Nephron (organoid): Measurements from ENCODE around the gene AGPAT2.
A peak's percentile ranks its signal among the peaks of the same experiment; 100 is the strongest.

Experiments
- H3K27ac Mint-ChIP-seq, 3 experiments: 2 replicates each; pipeline ENCODE4 v1.8.0; 2020; ENCODE audit warnings: mixed read lengths in 3 of 3, mild to moderate bottlenecking in 2 of 3, moderate library complexity in 1 of 3
- H3K27me3 Mint-ChIP-seq: 2 replicates; pipeline ENCODE4 v1.8.0; 2021; ENCODE audit warnings: low read depth, mild to moderate bottlenecking, moderate library complexity, mixed read lengths
- H3K36me3 Mint-ChIP-seq: 2 replicates; pipeline ENCODE4 v1.8.0; 2020; ENCODE audit warnings: low read depth, mixed read lengths
- H3K4me1 Mint-ChIP-seq: 2 replicates; pipeline ENCODE4 v1.8.0; 2020; ENCODE audit warnings: mixed read lengths
- H3K4me3 Mint-ChIP-seq, 3 experiments: 2 replicates each; pipeline ENCODE4 v1.8.0; 2020; ENCODE audit warnings: mild to moderate bottlenecking in 3 of 3, mixed read lengths in 3 of 3, moderate library complexity in 2 of 3
- H3K9me3 Mint-ChIP-seq: 2 replicates; pipeline ENCODE4 v1.8.0; 2020; ENCODE audit warnings: mixed read lengths
- TF ChIP-seq, protein P1 (sequence below), 3 experiments: fragments of 200-600 bp; sonication (generic); IDR thresholded peaks; one replicate each; pipeline ENCODE4 v1.5.0; 2021; ENCODE audit warnings: antibody characterized with exemption in 3 of 3; ENCODE audit not compliant: unreplicated experiment in 3 of 3

Gene AGPAT2

DNA sequence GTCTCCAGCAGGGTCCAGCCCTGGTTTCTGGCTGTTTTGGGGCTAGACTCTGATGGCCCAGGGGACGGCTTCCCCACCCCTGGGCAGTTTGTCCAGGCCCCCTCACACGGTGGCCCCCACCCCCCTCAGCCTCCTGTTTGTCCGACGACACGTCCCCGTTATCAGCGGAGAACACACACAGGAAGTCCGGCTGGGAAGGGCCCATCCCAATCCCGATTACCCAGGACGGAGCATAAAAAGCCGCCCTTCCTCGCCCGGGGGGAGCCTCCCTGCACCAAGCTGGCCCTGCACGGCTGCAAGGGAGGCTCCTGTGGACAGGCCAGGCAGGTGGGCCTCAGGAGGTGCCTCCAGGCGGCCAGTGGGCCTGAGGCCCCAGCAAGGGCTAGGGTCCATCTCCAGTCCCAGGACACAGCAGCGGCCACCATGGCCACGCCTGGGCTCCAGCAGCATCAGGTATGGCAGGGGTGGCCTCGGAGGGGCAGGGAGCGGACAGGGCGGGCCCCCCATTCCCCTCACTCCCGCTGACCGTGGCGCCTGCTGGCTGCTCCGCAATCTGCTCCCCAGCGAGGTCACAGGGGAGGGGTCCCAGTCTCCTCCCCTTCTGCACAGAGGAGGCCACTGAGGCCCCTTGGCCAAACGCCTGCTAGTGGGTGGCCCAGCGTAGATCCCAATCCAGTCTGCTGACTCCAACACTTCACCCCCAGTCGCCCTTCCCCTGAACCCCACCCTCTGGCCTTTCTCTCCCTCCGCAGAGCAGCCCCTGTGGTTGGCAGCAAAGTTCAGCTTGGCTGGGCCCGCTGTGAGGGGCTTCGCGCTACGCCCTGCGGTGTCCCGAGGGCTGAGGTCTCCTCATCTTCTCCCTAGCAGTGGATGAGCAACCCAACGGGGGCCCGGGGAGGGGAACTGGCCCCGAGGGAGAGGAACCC lies 24.3 kb downstream of the AGPAT2 start, which contains the start of gene EGFL7:
EGFL7 (plus strand) TSS at position 261 of the 926 bp plus-strand sequence. CDS start 5,367 bp downstream, outside the sequence.
- Mint-ChIP-seq H3K27me3 (peaks cover 5% of the 10 kb centered on the region), H3K27ac (no peak within 1 kb of the TSS), H3K4me3 (peak within 1 kb of the TSS in 2 of 3 experiments; percentile 25 to 34), H3K36me3 (no peaks in the 10 kb centered on the region), H3K4me1 (no peaks in the 10 kb centered on the region), H3K9me3 (no peaks in the 10 kb centered on the region)
- TF ChIP-seq, protein P1, sequence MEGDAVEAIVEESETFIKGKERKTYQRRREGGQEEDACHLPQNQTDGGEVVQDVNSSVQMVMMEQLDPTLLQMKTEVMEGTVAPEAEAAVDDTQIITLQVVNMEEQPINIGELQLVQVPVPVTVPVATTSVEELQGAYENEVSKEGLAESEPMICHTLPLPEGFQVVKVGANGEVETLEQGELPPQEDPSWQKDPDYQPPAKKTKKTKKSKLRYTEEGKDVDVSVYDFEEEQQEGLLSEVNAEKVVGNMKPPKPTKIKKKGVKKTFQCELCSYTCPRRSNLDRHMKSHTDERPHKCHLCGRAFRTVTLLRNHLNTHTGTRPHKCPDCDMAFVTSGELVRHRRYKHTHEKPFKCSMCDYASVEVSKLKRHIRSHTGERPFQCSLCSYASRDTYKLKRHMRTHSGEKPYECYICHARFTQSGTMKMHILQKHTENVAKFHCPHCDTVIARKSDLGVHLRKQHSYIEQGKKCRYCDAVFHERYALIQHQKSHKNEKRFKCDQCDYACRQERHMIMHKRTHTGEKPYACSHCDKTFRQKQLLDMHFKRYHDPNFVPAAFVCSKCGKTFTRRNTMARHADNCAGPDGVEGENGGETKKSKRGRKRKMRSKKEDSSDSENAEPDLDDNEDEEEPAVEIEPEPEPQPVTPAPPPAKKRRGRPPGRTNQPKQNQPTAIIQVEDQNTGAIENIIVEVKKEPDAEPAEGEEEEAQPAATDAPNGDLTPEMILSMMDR (IDR thresholded peaks at IDR 0.05; ENCODE audit: unreplicated experiment in 3 of 3), result no peak

DNA sequence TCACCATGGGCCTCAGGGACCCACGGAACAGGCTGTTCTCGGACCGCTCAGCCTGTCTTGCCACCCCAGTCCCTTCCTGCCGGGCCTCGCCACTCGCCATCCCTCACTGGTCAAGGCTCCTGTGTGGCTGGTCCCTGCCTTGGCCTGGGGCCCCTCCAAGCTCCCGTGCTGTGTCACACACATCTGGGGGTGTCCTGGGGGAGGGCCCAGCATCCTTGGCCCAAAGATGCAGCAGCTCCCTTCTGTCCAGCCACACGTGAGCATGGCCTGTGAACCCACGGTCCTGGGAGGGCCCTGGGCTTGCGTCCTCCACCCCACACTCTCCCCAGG lies 25.0 kb downstream of the AGPAT2 start:
- Mint-ChIP-seq H3K27me3 (peaks cover 5% of the 10 kb centered on the region), H3K27ac (no peak overlapping the region), H3K36me3 (no peaks in the 10 kb centered on the region), H3K9me3 (no peaks in the 10 kb centered on the region), H3K4me3 (no peak overlapping the region), H3K4me1 (no peaks in the 10 kb centered on the region)
- TF ChIP-seq, protein P1 (IDR thresholded peaks at IDR 0.05; ENCODE audit: unreplicated experiment in 3 of 3), result no peak

GRCh38 chr9:136661641-136662325 lies 25.5 kb downstream of the AGPAT2 start:
- Mint-ChIP-seq H3K27ac (no peak overlapping the region), H3K4me3 (no peak overlapping the region), H3K4me1 (no peaks in the 10 kb centered on the region), H3K9me3 (no peaks in the 10 kb centered on the region), H3K27me3 (peaks cover 5% of the 10 kb centered on the region), H3K36me3 (no peaks in the 10 kb centered on the region)
- TF ChIP-seq, protein P1 (IDR thresholded peaks at IDR 0.05; ENCODE audit: unreplicated experiment in 3 of 3), result no peak

DNA sequence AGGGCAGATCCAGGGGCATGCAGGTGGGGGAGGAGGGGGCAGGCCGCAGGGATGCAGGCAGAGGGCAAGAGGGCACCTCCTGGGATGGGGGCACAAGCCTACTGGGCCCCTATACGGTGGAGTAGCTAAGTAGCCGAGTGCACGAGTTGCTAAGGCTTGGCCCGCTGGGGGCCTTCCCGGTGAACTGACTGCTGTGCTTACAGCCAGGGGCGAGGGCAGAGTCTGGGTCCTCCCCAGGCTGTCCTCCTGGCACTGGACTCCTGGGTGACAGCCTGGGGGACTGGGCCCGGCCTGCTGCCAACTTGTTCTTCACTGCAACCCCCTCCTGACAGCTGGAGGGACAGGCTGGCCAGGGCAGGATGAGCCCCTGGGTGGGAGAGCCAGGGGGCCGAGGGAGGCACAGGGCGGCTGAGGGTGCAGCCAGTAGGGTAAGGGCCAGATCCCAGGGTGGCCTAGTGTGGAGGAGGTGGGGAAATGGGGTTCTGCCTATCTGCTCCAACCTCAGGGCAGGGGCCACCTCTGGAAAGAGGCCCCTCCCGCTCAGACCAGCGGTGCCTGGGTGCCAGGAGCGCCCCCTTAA lies 26.2 kb downstream of the AGPAT2 start:
- no peak overlapping the region for H3K4me3 Mint-ChIP-seq
- peaks cover 2% of the 10 kb centered on the region for H3K4me1 Mint-ChIP-seq
- no peak overlapping the region for H3K27ac Mint-ChIP-seq
- TF ChIP-seq, protein P1 (IDR thresholded peaks at IDR 0.05; ENCODE audit: unreplicated experiment in 3 of 3), result no peak
- H3K9me3 Mint-ChIP-seq, result no peaks in the 10 kb centered on the region
- H3K36me3 Mint-ChIP-seq, result no peaks in the 10 kb centered on the region
- H3K27me3 Mint-ChIP-seq, result peaks cover 5% of the 10 kb centered on the region

GRCh38 chr9:136659861-136660784 lies 27.1 kb downstream of the AGPAT2 start:
- TF ChIP-seq, protein P1 (IDR thresholded peaks at IDR 0.05; ENCODE audit: unreplicated experiment in 3 of 3), result no peak
- peaks cover 5% of the 10 kb centered on the region for H3K4me1 Mint-ChIP-seq
- no peaks in the 10 kb centered on the region for H3K9me3 Mint-ChIP-seq
- H3K36me3 Mint-ChIP-seq, result no peaks in the 10 kb centered on the region
- no peak overlapping the region for H3K4me3 Mint-ChIP-seq
- H3K27me3 Mint-ChIP-seq, result peaks cover 5% of the 10 kb centered on the region
- no peak overlapping the region for H3K27ac Mint-ChIP-seq
